ENCODE results near the gene TMEM72. TPM values are rescaled to one million over a fixed set of nuclear protein-coding genes. Genes with fewer than 3 reads are reported as not detected.

The TMEM72 gene
- polyA plus RNA-seq, 3 donors, result not detected

DNA sequence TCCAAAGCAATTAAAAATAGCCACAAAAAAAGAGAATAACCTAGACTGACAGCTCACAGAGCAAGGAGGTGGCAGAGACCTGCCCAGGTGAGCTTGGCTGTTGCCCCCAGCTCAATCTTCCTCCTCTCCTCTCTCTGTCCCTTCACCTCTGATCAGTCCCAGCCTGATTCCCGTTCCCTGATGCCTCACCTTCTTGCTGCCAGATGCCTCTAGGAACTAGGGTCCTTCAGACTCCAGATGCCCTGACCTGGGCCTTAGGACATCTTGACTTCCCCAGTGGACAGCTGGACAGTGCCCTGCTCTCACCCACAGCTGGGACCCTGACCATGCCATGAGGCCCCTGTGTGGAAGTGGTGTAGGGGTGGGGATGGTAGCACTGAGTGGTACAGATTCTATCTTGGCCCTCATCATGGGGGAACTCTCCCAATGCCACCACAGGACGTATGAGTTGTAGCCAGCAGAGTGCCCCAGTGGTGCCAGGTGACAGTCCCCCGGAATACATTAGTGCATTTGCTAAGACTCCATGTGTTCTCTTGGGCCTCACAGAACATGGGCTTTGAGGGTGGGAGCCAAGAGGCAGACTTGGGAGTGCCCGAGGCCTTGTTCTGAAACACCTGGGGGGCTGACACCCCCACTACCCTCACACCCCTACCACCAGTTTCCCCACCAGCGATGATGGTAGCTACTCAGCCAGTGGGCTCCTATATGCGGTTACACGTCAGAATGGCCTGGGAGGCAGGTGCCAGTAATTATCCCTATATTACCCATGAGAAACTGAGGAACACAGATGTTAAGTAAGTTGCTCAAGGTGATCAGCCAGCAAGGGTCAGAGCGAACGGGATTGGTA lies 65.4 kb downstream of the TMEM72 start:
- intact Hi-C loops (cut with micrococcal nuclease), result no loop called here
- DNase-seq, result no peak
- no peaks in the 10 kb centered on the region for H3K27me3 ChIP-seq (ENCODE audit: control insufficient read depth in 2 of 2, insufficient read depth in 2 of 2, low read length in 2 of 2)
- Mint-ChIP-seq H3K4me1 (peaks cover 55% of the 10 kb centered on the region), H3K9me3 (no peaks in the 10 kb centered on the region), H3K27ac (peak overlapping the region in 4 of 7 donors; percentile 37 to 68 (median 58)), H3K27me3 (ENCODE audit: low read depth in 3 of 3) (no peaks in the 10 kb centered on the region), H3K36me3 (peaks cover 53 to 75% of the 10 kb centered on the region in 2 donors), H3K4me3 (no peak overlapping the region)
- H3K27ac ChIP-seq (ENCODE audit: low read depth in 1 of 2, low read length in 2 of 2), result peak overlapping the region in 1 of 2 donors; percentile 49
- no peaks in the 10 kb centered on the region for H3K9me3 ChIP-seq (replicated peaks in 1 of 2; ENCODE audit: control insufficient read depth in 1 of 2, insufficient read depth in 1 of 2, low read length in 2 of 2)
- no peak overlapping the region for H3K9ac ChIP-seq (ENCODE audit: insufficient read depth, low read length, poor library complexity, severe bottlenecking)
- no peak overlapping the region for H2AFZ ChIP-seq (ENCODE audit: insufficient read depth, low read depth, low read length, poor library complexity, severe bottlenecking)
- H4K20me1 ChIP-seq (ENCODE audit: insufficient read depth, low read length), result peaks cover 61% of the 10 kb centered on the region
- TF ChIP-seq, protein P1, sequence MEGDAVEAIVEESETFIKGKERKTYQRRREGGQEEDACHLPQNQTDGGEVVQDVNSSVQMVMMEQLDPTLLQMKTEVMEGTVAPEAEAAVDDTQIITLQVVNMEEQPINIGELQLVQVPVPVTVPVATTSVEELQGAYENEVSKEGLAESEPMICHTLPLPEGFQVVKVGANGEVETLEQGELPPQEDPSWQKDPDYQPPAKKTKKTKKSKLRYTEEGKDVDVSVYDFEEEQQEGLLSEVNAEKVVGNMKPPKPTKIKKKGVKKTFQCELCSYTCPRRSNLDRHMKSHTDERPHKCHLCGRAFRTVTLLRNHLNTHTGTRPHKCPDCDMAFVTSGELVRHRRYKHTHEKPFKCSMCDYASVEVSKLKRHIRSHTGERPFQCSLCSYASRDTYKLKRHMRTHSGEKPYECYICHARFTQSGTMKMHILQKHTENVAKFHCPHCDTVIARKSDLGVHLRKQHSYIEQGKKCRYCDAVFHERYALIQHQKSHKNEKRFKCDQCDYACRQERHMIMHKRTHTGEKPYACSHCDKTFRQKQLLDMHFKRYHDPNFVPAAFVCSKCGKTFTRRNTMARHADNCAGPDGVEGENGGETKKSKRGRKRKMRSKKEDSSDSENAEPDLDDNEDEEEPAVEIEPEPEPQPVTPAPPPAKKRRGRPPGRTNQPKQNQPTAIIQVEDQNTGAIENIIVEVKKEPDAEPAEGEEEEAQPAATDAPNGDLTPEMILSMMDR (IDR thresholded peaks at IDR 0.05), result no peak
- H3K4me1 ChIP-seq (ENCODE audit: control insufficient read depth in 1 of 2, insufficient read depth in 2 of 2, low read length in 2 of 2), result peaks cover 40 to 56% of the 10 kb centered on the region in 2 donors
- H3K4me2 ChIP-seq (replicated peaks; ENCODE audit: extremely low read depth, low read length, poor library complexity, severe bottlenecking), result no peak overlapping the region
- no peak overlapping the region for H3K4me3 ChIP-seq (replicated peaks in 1 of 3; ENCODE audit: low read depth in 2 of 3, low read length in 3 of 3)
- peaks cover 71 to 80% of the 10 kb centered on the region in 2 donors for H3K36me3 ChIP-seq (replicated peaks in 1 of 2; ENCODE audit: control insufficient read depth in 1 of 2, insufficient read depth in 2 of 2, low read length in 2 of 2)
- WGBS (ENCODE audit: insufficient coverage), result 84% methylated on average over 5 of the region's 9 CpGs
- H3K79me2 ChIP-seq (ENCODE audit: insufficient read depth, low read length), result peaks cover 82% of the 10 kb centered on the region

DNA sequence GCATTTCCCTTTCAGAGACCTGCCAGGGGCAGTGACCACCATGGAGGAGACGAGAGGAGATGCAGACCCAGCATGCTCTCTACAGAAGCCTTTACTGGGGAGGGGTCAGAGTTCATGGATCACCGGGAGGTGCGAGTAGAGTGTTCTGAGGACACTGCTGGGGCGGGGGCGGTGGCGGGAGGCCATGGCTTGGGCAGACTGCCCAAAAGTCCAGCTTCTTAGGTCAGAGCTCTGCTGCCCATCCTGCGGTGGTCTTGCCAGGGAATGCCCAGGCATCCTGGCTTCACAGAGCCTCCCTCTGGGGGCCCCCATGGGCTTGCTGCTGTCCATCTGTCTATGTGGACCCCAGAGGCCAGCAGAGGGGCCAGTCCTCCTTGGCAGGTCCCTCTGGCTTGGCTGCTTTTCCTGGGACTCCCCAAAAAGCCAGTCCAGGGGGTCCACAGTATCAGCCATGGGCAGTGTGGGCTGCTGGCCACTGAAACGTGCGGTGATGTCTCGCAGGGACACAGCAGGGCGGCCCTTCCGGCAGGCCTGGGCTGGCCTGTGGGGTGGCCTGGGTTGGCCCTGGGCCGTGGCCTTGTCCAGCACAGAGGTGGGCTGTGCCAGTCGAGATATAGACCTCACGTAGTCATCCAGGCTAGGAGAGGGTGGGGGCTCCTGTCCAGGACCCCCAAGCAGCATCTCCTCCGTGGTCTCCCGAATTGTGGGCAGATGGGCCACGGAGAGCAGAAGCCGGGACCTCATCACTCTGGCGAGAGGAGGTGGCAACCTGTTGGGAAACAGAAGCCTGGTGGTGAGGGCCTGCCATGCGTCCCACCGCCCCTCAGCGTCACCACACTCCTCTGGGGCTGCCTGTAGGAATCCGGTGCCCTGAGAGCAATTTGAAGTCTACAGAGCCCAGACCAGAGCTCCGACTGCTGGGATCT lies 66.4 kb downstream of the TMEM72 start:
- H3K4me1 Mint-ChIP-seq, result peaks cover 45% of the 10 kb centered on the region
- H3K27me3 Mint-ChIP-seq (ENCODE audit: low read depth in 3 of 3), result no peaks in the 10 kb centered on the region
- DNase-seq, result no peak
- H3K9me3 ChIP-seq (replicated peaks in 1 of 2; ENCODE audit: control insufficient read depth in 1 of 2, insufficient read depth in 1 of 2, low read length in 2 of 2), result no peaks in the 10 kb centered on the region
- intact Hi-C loops (cut with micrococcal nuclease), result no loop called here
- no peak overlapping the region for H2AFZ ChIP-seq (ENCODE audit: insufficient read depth, low read depth, low read length, poor library complexity, severe bottlenecking)
- H3K4me2 ChIP-seq (replicated peaks; ENCODE audit: extremely low read depth, low read length, poor library complexity, severe bottlenecking), result no peak overlapping the region
- TF ChIP-seq, protein P1 (IDR thresholded peaks at IDR 0.05), result no peak
- H3K79me2 ChIP-seq (ENCODE audit: insufficient read depth, low read length), result peaks cover 79% of the 10 kb centered on the region
- peak overlapping the region in 1 of 2 donors; percentile 61 for H3K27ac ChIP-seq (ENCODE audit: low read depth in 1 of 2, low read length in 2 of 2)
- WGBS (ENCODE audit: insufficient coverage), result 65% methylated on average over 23 of the region's 25 CpGs
- peak overlapping the region in 3 of 7 donors; percentile 37 to 82 (median 50) for H3K27ac Mint-ChIP-seq
- peaks cover 71% of the 10 kb centered on the region for H4K20me1 ChIP-seq (ENCODE audit: insufficient read depth, low read length)
- H3K4me1 ChIP-seq (ENCODE audit: control insufficient read depth in 1 of 2, insufficient read depth in 2 of 2, low read length in 2 of 2), result peaks cover 30 to 47% of the 10 kb centered on the region in 2 donors
- H3K4me3 Mint-ChIP-seq, result no peak overlapping the region
- H3K36me3 ChIP-seq (replicated peaks in 1 of 2; ENCODE audit: control insufficient read depth in 1 of 2, insufficient read depth in 2 of 2, low read length in 2 of 2), result peaks cover 71 to 80% of the 10 kb centered on the region in 2 donors
- no peaks in the 10 kb centered on the region for H3K9me3 Mint-ChIP-seq
- H3K36me3 Mint-ChIP-seq, result peaks cover 52 to 75% of the 10 kb centered on the region in 2 donors
- no peak overlapping the region for H3K9ac ChIP-seq (ENCODE audit: insufficient read depth, low read length, poor library complexity, severe bottlenecking)
- no peaks in the 10 kb centered on the region for H3K27me3 ChIP-seq (ENCODE audit: control insufficient read depth in 2 of 2, insufficient read depth in 2 of 2, low read length in 2 of 2)
- H3K4me3 ChIP-seq (replicated peaks in 1 of 3; ENCODE audit: low read depth in 2 of 3, low read length in 3 of 3), result no peak overlapping the region

Data from CD14-positive monocyte (primary cell).